Rectal smooth muscle tissue (tissue), 1 donor: ENCODE measurements around the gene OPALIN.

Source experiments
- H3K27ac ChIP-seq: one replicate; pipeline ENCODE4 v1.7.0; 2013; ENCODE audit warnings: low read depth, low read length, inconsistent platforms
- H3K27me3 ChIP-seq: one replicate; pipeline ENCODE4 v1.7.0; 2013; ENCODE audit warnings: low read length; ENCODE audit not compliant: control insufficient read depth, insufficient read depth
- H3K36me3 ChIP-seq: one replicate; pipeline ENCODE4 v1.7.0; 2013; ENCODE audit warnings: low read length; ENCODE audit not compliant: control insufficient read depth, insufficient read depth
- H3K4me1 ChIP-seq: one replicate; pipeline ENCODE4 v1.7.0; 2013; ENCODE audit warnings: low read length; ENCODE audit not compliant: control insufficient read depth, insufficient read depth
- H3K4me3 ChIP-seq: one replicate; pipeline ENCODE4 v1.7.0; 2013; ENCODE audit warnings: low read length
- H3K9ac ChIP-seq: one replicate; pipeline ENCODE4 v1.7.0; 2013; ENCODE audit warnings: low read length

The OPALIN gene

GRCh38 chr10:96358851-96359540 lies at the start of gene OPALIN:
Gene OPALIN (minus strand): TSS chr10:96359002. CDS start chr10:96358896, 106 bp downstream.
- no peak within 1 kb of the TSS for H3K4me3 ChIP-seq
- no peak within 1 kb of the TSS for H3K9ac ChIP-seq
- H3K4me1 ChIP-seq, result no peaks in the 10 kb centered on the region
- H3K36me3 ChIP-seq, result no peaks in the 10 kb centered on the region
- H3K27me3 ChIP-seq, result no peaks in the 10 kb centered on the region
- no peak within 1 kb of the TSS for H3K27ac ChIP-seq

GRCh38 chr10:96408201-96408600 lies 49.4 kb upstream of the OPALIN start:
- no peak overlapping the region for H3K27ac ChIP-seq
- H3K9ac ChIP-seq, result no peak overlapping the region
- no peaks in the 10 kb centered on the region for H3K36me3 ChIP-seq
- no peaks in the 10 kb centered on the region for H3K4me1 ChIP-seq
- no peak overlapping the region for H3K4me3 ChIP-seq
- no peaks in the 10 kb centered on the region for H3K27me3 ChIP-seq

GRCh38 chr10:96407560-96408069 lies 48.8 kb upstream of the OPALIN start:
- H3K27me3 ChIP-seq, result no peaks in the 10 kb centered on the region
- no peaks in the 10 kb centered on the region for H3K4me1 ChIP-seq
- no peak overlapping the region for H3K4me3 ChIP-seq
- H3K27ac ChIP-seq, result no peak overlapping the region
- no peaks in the 10 kb centered on the region for H3K36me3 ChIP-seq
- H3K9ac ChIP-seq, result no peak overlapping the region

- Histone ChIP-seq H3K4me1 (no peaks in the 10 kb centered on the region), H3K4me3 (no peak overlapping the region), H3K9ac (no peak overlapping the region), H3K27me3 (no peaks in the 10 kb centered on the region), H3K27ac (no peak overlapping the region), H3K36me3 (no peaks in the 10 kb centered on the region)
These were observed 47.3 kb upstream of the OPALIN start for GRCh38 chr10:96406091-96406490.

- Histone ChIP-seq H3K27ac (no peak overlapping the region), H3K4me3 (no peak overlapping the region), H3K36me3 (no peaks in the 10 kb centered on the region), H3K9ac (no peak overlapping the region), H3K4me1 (peaks cover 2% of the 10 kb centered on the region), H3K27me3 (no peaks in the 10 kb centered on the region)
These were observed 43.9 kb upstream of the OPALIN start for GRCh38 chr10:96402417-96403305.

- no peaks in the 10 kb centered on the region for H3K36me3 ChIP-seq
- no peak overlapping the region for H3K4me3 ChIP-seq
- H3K4me1 ChIP-seq, result peaks cover 2% of the 10 kb centered on the region
- no peaks in the 10 kb centered on the region for H3K27me3 ChIP-seq
- no peak overlapping the region for H3K27ac ChIP-seq
- H3K9ac ChIP-seq, result no peak overlapping the region
These were observed 42.2 kb upstream of the OPALIN start for GRCh38 chr10:96401036-96401435.

GRCh38 chr10:96400465-96400864 lies 41.7 kb upstream of the OPALIN start:
- Histone ChIP-seq H3K27ac (no peak overlapping the region), H3K4me3 (no peak overlapping the region), H3K27me3 (no peaks in the 10 kb centered on the region), H3K36me3 (no peaks in the 10 kb centered on the region), H3K4me1 (peaks cover 2% of the 10 kb centered on the region), H3K9ac (no peak overlapping the region)

GRCh38 chr10:96397902-96398301 lies 39.1 kb upstream of the OPALIN start:
- Histone ChIP-seq H3K4me1 (peaks cover 2% of the 10 kb centered on the region), H3K27me3 (no peaks in the 10 kb centered on the region), H3K4me3 (no peak overlapping the region), H3K27ac (no peak overlapping the region), H3K9ac (no peak overlapping the region), H3K36me3 (no peaks in the 10 kb centered on the region)

- Histone ChIP-seq H3K27me3 (no peaks in the 10 kb centered on the region), H3K4me3 (no peak overlapping the region), H3K36me3 (no peaks in the 10 kb centered on the region), H3K4me1 (peaks cover 2% of the 10 kb centered on the region), H3K27ac (no peak overlapping the region), H3K9ac (no peak overlapping the region)
These were observed 37.4 kb upstream of the OPALIN start for GRCh38 chr10:96395931-96396877.

- Histone ChIP-seq H3K27me3 (peaks cover 3% of the 10 kb centered on the region), H3K27ac (peak overlapping the region; percentile 67), H3K9ac (no peak overlapping the region), H3K4me1 (peaks cover 24% of the 10 kb centered on the region), H3K4me3 (no peak overlapping the region), H3K36me3 (no peaks in the 10 kb centered on the region)
These were observed 31.7 kb upstream of the OPALIN start for GRCh38 chr10:96390460-96390864.

- H3K4me3 ChIP-seq, result no peak overlapping the region
- H3K27me3 ChIP-seq, result peaks cover 3% of the 10 kb centered on the region
- H3K27ac ChIP-seq, result peak overlapping the region; percentile 69
- no peak overlapping the region for H3K9ac ChIP-seq
- no peaks in the 10 kb centered on the region for H3K36me3 ChIP-seq
- peaks cover 24% of the 10 kb centered on the region for H3K4me1 ChIP-seq
These were observed 31.0 kb upstream of the OPALIN start for GRCh38 chr10:96389785-96390184.

GRCh38 chr10:96387601-96388000 lies 28.8 kb upstream of the OPALIN start:
- Histone ChIP-seq H3K36me3 (no peaks in the 10 kb centered on the region), H3K9ac (no peak overlapping the region), H3K4me3 (no peak overlapping the region), H3K27me3 (peaks cover 3% of the 10 kb centered on the region), H3K4me1 (peaks cover 24% of the 10 kb centered on the region), H3K27ac (no peak overlapping the region)
